Measurements from ENCODE around the gene DIP2C.
"Not testable (repeated sequence)": the region's sequence is repeated elsewhere in the genome, so short reads cannot be mapped to it uniquely, and the experiment has no call there.

DIP2C gene

DNA sequence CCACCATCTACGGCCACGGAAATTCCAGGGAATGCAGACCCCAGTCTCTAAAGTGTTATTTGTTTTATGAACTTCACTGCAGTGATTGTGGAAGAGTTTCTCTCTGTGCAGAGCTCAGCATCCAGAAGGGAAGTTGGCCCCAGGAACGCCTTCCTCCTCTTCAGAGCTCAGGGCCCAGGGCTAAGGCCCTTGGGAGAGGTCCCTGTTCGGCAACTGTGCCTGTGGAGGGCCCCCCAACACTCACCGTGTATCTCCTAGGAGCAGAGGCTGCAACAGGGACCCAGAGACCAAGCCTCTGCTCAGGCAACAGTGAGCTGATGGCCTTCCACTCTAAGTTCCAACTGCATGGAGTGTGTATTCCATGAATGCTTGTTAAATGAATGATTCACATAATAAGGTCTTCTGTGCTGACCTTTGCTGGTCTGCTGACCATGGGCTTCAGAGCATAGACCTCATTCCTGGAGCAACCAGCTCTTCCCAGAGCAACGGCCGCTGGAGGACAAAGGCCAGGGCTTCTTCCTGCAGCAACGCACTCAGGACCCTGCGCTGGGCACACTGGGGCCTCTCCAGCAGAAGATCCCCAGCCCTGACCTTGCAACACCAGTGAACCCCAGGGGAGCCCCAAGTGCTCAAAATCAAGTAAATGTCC, 7.7 kb downstream of the DIP2C start:
- Histone ChIP-seq H3K9me3 (ENCODE audit: insufficient read depth, low read length, severe bottlenecking) (no peaks in the 10 kb centered on the region), H3K27me3 (ENCODE audit: insufficient read depth, low read length, poor library complexity) (no peaks in the 10 kb centered on the region), H3K9ac (ENCODE audit: low read depth, low read length) (no peak overlapping the region), H3K79me2 (ENCODE audit: insufficient read depth, low read length) (no peaks in the 10 kb centered on the region), H3K4me3 (ENCODE audit: low read depth in 1 of 2, low read length in 2 of 2) (no peak overlapping the region), H2AFZ (ENCODE audit: low read depth, low read length) (no peak overlapping the region), H4K20me1 (ENCODE audit: insufficient read depth, low read length) (no peaks in the 10 kb centered on the region), H3K4me1 (ENCODE audit: insufficient read depth, low read length) (no peaks in the 10 kb centered on the region), H3K27ac (ENCODE audit: low read length) (no peak overlapping the region), H3K36me3 (ENCODE audit: insufficient read depth, low read length) (no peaks in the 10 kb centered on the region), H3K4me2 (ENCODE audit: insufficient read depth, low read length) (no peak overlapping the region)
- no peak for ATAC-seq (ENCODE audit: insufficient read depth, low read depth)
- TF ChIP-seq EZH2 (IDR thresholded peaks at IDR 0.05; ENCODE audit: borderline replicate concordance, low read depth, low read length, severe bottlenecking): no peak
- TF ChIP-seq, protein P1, sequence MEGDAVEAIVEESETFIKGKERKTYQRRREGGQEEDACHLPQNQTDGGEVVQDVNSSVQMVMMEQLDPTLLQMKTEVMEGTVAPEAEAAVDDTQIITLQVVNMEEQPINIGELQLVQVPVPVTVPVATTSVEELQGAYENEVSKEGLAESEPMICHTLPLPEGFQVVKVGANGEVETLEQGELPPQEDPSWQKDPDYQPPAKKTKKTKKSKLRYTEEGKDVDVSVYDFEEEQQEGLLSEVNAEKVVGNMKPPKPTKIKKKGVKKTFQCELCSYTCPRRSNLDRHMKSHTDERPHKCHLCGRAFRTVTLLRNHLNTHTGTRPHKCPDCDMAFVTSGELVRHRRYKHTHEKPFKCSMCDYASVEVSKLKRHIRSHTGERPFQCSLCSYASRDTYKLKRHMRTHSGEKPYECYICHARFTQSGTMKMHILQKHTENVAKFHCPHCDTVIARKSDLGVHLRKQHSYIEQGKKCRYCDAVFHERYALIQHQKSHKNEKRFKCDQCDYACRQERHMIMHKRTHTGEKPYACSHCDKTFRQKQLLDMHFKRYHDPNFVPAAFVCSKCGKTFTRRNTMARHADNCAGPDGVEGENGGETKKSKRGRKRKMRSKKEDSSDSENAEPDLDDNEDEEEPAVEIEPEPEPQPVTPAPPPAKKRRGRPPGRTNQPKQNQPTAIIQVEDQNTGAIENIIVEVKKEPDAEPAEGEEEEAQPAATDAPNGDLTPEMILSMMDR (IDR thresholded peaks at IDR 0.05; ENCODE audit: borderline replicate concordance, extremely low read depth, low read length, poor library complexity, severe bottlenecking): no peak
- DNase-seq: no peak

GRCh38 chr10:680745-681144, 8.7 kb downstream of the DIP2C start:
- Histone ChIP-seq H2AFZ (ENCODE audit: low read depth, low read length) (no peak overlapping the region), H3K4me1 (ENCODE audit: insufficient read depth, low read length) (no peaks in the 10 kb centered on the region), H3K27me3 (ENCODE audit: insufficient read depth, low read length, poor library complexity) (no peaks in the 10 kb centered on the region), H3K4me3 (ENCODE audit: low read depth in 1 of 2, low read length in 2 of 2) (no peak overlapping the region), H3K36me3 (ENCODE audit: insufficient read depth, low read length) (no peaks in the 10 kb centered on the region), H3K27ac (ENCODE audit: low read length) (no peak overlapping the region), H3K79me2 (ENCODE audit: insufficient read depth, low read length) (no peaks in the 10 kb centered on the region), H3K9ac (ENCODE audit: low read depth, low read length) (no peak overlapping the region), H4K20me1 (ENCODE audit: insufficient read depth, low read length) (no peaks in the 10 kb centered on the region), H3K4me2 (ENCODE audit: insufficient read depth, low read length) (no peak overlapping the region), H3K9me3 (ENCODE audit: insufficient read depth, low read length, severe bottlenecking) (no peaks in the 10 kb centered on the region)
- TF ChIP-seq, protein P1 (IDR thresholded peaks at IDR 0.05; ENCODE audit: borderline replicate concordance, extremely low read depth, low read length, poor library complexity, severe bottlenecking): no peak
- no peak for TF ChIP-seq EZH2 (IDR thresholded peaks at IDR 0.05; ENCODE audit: borderline replicate concordance, low read depth, low read length, severe bottlenecking)
- DNase-seq (no peak), ATAC-seq (ENCODE audit: insufficient read depth, low read depth) (no peak)

- Histone ChIP-seq H3K4me2 (ENCODE audit: insufficient read depth, low read length) (no peak overlapping the region), H3K9ac (ENCODE audit: low read depth, low read length) (no peak overlapping the region), H3K4me3 (ENCODE audit: low read depth in 1 of 2, low read length in 2 of 2) (no peak overlapping the region), H4K20me1 (ENCODE audit: insufficient read depth, low read length) (no peaks in the 10 kb centered on the region), H3K4me1 (ENCODE audit: insufficient read depth, low read length) (no peaks in the 10 kb centered on the region), H3K27ac (ENCODE audit: low read length) (no peak overlapping the region), H3K79me2 (ENCODE audit: insufficient read depth, low read length) (no peaks in the 10 kb centered on the region), H3K27me3 (ENCODE audit: insufficient read depth, low read length, poor library complexity) (no peaks in the 10 kb centered on the region), H3K36me3 (ENCODE audit: insufficient read depth, low read length) (no peaks in the 10 kb centered on the region), H3K9me3 (ENCODE audit: insufficient read depth, low read length, severe bottlenecking) (no peaks in the 10 kb centered on the region), H2AFZ (ENCODE audit: low read depth, low read length) (no peak overlapping the region)
- TF ChIP-seq, protein P1 (IDR thresholded peaks at IDR 0.05; ENCODE audit: borderline replicate concordance, extremely low read depth, low read length, poor library complexity, severe bottlenecking): no peak
- ATAC-seq (ENCODE audit: insufficient read depth, low read depth): no peak
- no peak for DNase-seq
These were observed 9.3 kb downstream of the DIP2C start for GRCh38 chr10:680146-680545.

DNA sequence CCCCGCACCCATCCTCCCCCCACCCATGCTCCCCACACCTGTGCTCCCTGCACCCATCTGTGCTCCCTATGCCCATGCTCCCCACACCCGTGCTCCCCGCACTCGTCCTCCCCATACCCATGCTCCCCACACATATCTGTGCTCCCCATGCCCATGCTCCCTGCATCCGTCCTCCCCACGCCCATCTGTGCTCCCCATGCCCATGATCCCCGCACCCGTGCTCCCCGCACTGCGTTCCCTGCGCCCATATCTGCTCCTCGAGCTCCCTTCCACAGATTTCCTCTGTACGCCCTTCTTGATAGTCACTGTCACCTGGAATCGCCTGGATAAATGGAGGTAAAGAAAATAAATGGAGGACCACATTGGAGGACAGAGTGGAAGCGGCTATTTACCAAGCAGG, 9.9 kb downstream of the DIP2C start:
- H3K36me3 ChIP-seq (ENCODE audit: insufficient read depth, low read length): no peaks in the 10 kb centered on the region
- H3K4me1 ChIP-seq (ENCODE audit: insufficient read depth, low read length): no peaks in the 10 kb centered on the region
- no peak for ATAC-seq (ENCODE audit: insufficient read depth, low read depth)
- no peak overlapping the region for H2AFZ ChIP-seq (ENCODE audit: low read depth, low read length)
- H3K9me3 ChIP-seq (ENCODE audit: insufficient read depth, low read length, severe bottlenecking): no peaks in the 10 kb centered on the region
- no peak overlapping the region for H3K9ac ChIP-seq (ENCODE audit: low read depth, low read length)
- no peak overlapping the region for H3K27ac ChIP-seq (ENCODE audit: low read length)
- H3K4me2 ChIP-seq (ENCODE audit: insufficient read depth, low read length): no peak overlapping the region
- TF ChIP-seq, protein P1 (IDR thresholded peaks at IDR 0.05; ENCODE audit: borderline replicate concordance, extremely low read depth, low read length, poor library complexity, severe bottlenecking): no peak
- no peak for TF ChIP-seq EZH2 (IDR thresholded peaks at IDR 0.05; ENCODE audit: borderline replicate concordance, low read depth, low read length, severe bottlenecking)
- no peak for DNase-seq
- no peaks in the 10 kb centered on the region for H4K20me1 ChIP-seq (ENCODE audit: insufficient read depth, low read length)
- no peaks in the 10 kb centered on the region for H3K27me3 ChIP-seq (ENCODE audit: insufficient read depth, low read length, poor library complexity)
- H3K4me3 ChIP-seq (ENCODE audit: low read depth in 1 of 2, low read length in 2 of 2): no peak overlapping the region
- no peaks in the 10 kb centered on the region for H3K79me2 ChIP-seq (ENCODE audit: insufficient read depth, low read length)

GRCh38 chr10:678662-679005, 10.8 kb downstream of the DIP2C start:
- H3K9me3 ChIP-seq (ENCODE audit: insufficient read depth, low read length, severe bottlenecking); ATAC-seq (ENCODE audit: insufficient read depth, low read depth); H3K4me3 ChIP-seq (ENCODE audit: low read depth in 1 of 2, low read length in 2 of 2); H3K36me3 ChIP-seq (ENCODE audit: insufficient read depth, low read length); H3K27me3 ChIP-seq (ENCODE audit: insufficient read depth, low read length, poor library complexity); H4K20me1 ChIP-seq (ENCODE audit: insufficient read depth, low read length); H3K27ac ChIP-seq (ENCODE audit: low read length); H2AFZ ChIP-seq (ENCODE audit: low read depth, low read length); H3K4me2 ChIP-seq (ENCODE audit: insufficient read depth, low read length); H3K4me1 ChIP-seq (ENCODE audit: insufficient read depth, low read length); H3K9ac ChIP-seq (ENCODE audit: low read depth, low read length); H3K79me2 ChIP-seq (ENCODE audit: insufficient read depth, low read length); DNase-seq: not testable (repeated sequence)

Measured in DND-41 (cell line).